ENCODE measurements around the gene WWOX.

WWOX gene

GRCh38 chr16:78984887-78985464, 885.5 kb downstream of the WWOX start:
- no peak for DNase-seq

GRCh38 chr16:78985716-78986605, 886.5 kb downstream of the WWOX start:
- DNase-seq: no peak

DNA sequence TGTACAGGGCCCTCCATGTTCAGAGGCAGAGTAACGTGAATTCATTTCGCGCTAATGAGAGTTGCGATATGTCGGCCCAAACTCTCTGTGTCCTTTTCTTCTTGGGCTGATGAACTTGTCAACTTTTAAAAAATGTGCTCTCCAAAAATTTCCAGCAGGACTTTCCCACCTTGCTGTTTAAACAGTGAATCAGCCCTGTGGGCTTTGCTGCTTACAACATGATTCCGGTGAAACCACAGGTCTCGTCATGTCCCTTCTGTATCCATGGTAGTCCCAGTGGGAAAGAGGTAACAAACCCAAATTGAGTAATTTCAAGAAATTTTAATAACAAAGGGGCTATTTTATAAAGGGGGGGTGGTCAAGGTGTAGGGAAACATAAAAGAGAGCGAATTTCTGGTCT, 888.2 kb downstream of the WWOX start:
- no peak for DNase-seq

DNA sequence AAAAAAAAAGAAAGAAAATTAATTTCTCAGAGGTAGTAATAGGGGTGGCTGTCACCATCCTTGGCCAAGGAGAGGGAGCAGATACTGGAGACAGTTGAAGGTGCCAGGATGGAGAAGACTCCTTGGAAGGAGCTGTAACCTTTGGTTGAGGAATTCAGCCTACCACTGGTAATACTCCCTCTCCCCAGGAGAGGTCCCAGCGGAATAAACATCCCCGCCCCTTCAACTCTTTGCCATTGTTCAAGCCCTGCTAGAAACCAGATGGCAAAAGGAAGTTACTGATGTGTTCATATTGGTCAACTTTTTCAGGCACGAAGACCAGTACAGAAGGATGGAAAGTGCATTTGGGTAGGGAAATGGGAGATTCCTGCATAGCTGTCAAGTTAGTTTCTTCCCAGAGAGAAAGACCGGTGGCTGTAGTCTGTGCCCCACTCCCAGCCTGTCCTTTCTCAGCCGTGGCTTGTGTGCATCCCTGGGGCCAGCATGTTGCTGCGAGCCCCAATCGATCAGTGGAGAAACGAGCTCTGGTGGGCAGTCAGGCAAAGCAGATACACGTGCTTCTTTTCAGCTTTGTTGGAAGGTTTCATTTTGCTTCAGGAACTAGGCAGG, 889.0 kb downstream of the WWOX start:
- no peak for DNase-seq

DNA sequence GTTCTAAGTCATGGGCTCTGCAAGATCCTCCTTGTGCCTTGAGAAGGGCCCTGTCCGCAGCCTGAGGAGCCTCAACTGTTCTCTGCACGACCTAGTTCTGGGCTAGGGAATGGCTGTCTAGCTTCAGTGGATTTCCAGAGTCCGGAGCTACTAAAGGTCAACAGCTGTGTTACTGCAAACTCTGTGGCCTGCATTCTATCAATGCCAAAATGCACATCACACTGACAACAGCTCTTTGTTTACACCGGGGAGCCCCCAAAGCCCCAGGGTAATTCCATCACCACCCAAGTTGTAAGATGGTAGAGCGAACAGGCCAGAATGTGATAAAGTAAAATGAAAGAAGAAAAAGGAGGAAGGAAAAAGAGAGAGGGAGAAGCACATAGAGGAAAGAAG, 890.9 kb downstream of the WWOX start:
- no peak for DNase-seq

DNA sequence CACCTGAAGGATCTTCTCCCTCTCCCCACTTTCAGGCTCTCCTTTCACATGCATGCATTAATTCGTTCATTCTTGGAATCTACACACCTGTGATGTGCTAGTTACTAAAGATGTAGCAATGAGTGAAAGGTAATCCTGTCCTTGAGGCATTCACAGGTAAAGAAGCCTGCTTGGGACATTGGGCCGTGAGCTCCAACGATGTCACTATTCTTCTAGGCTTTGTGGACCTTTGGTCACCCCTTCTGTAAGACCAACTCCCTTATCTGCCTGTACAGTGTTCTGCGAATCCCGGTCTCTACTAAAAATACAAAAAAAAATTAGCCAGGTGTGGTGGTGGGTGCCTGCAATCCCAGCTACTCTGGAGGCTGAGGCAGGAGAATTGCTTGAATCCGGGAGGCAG, 892.5 kb downstream of the WWOX start:
- DNase-seq: no peak

DNA sequence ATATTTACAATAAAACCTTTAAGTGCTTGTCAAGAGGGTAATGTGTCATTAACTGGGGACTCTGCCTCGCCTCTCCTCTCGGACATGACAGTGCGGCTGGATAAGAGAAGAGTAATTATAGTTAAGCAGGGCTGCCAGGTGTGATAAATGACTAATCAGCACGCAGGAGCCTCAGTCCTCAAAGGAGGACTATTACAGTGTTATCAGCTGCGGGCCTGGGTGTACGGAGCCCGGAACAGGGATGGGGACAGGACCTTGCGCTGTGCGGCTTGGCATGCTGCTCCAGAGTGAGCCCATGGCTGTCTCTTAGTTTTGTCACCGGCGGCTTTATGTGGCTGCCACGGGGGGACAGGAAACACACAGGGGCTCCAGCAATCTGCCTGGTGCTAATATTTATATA, 893.9 kb downstream of the WWOX start:
- no peak for DNase-seq

DNA sequence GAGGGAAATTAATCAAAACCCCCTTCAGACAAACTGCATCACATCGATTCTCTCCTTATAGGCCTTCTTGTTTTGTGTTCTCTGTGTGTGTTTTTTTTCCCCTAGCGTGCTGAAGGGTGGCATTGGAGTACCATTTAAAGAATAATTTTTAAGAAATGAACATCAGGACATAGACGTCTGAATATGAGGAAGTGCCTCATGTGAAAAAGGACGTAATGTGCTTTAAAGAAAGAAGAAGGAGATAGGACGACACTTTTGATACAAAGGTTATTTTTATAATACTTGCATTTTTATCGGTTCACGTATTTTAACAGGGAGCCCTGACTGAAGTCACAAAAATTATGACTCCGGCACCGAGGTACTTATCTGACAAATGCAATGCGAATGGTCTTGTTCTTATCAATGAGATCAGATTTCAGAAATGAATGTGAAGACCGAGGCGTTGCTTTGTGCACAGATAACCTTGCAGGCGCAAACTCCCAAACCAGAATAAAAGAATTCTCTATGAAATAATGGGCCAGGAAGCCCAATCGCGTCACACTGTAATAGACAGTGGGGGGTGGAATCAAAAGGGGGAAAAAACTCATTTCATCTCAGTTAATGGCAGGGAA, 894.8 kb downstream of the WWOX start:
- no peak for DNase-seq

DNA sequence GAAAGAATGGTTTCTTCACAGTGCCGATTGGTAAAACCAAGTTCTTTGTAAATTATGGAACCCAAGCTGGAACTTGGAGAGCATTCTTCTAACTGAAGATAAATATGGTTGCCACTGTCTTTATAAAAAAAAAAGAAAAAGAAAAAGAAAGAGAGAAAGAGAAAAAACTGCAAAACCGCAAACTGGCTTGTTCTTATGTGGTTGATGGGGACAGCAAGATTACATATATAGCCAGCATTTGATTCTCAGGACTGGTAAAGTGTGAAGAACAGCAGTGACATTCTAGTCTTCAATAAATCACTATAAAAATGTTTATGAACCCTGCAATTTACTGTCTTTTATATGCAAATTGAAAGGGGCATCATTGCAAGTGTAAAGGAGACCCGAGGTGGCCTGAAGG, 896.0 kb downstream of the WWOX start:
- DNase-seq: no peak

DNA sequence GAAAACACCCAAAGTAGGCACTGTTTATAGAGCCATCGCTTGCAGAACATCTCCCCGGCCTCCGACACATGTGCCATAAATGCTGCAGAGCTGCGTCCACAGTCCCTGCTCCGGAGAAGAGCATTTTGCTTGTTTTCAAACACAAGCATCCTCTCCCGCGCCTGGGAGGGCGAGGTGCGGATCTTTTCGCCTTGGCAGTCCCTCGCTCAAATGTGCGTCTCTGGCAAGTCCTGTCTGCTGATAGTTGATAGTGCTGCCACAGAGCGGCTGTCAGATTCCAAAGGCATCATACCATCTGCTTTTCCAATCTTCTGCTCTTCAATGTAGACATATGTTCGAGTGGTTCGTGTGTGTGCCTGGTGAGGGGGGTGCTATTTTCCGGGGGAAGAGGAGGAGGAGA, 897.3 kb downstream of the WWOX start:
- no peak for DNase-seq

DNA sequence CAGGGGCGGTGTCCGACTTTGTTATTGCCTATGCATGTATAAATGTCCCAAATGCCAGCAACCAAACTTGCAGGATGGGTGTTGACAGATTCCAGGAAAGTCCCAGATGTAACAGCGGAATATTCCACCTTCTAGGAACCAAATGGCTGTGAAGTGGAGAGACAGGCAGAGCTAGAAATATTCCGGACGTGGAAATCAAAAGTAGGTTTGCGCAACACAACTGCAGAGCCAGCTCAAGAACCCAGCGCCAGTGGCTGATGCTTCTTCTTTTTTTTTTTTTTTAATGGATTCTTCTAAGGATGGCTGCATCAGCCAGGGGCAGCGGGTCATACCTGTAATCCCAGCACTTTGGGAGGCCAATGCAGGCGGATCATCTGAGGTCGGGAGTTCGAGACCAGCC, 899.4 kb downstream of the WWOX start:
- no peak for DNase-seq

GRCh38 chr16:79001156-79001967, 901.9 kb downstream of the WWOX start:
- DNase-seq: no peak

- DNase-seq: no peak
Observed at GRCh38 chr16:79003026-79003609, 903.7 kb downstream of the WWOX start.

DNA sequence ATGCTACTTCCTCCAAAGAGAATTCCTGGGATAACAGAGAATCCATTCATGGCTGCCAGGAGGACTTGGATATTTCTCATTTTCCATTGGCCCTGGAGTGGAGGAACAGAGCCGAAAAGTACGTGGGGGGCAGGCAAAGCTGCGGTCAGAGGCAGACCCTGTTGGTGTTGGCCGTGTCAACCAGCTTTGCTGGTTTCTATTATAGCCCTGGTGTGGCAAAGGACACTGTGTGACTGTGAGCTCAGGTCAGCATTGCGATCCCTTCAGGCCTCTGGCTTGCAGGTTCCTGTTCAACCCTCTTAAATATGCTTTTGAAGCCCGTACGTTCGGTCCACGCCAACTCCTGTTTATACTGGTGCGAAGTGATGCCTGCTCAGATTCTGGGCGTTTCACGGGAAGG, 904.9 kb downstream of the WWOX start:
- DNase-seq: no peak

- DNase-seq: no peak
Observed at GRCh38 chr16:79005096-79005495, 905.6 kb downstream of the WWOX start.

DNA sequence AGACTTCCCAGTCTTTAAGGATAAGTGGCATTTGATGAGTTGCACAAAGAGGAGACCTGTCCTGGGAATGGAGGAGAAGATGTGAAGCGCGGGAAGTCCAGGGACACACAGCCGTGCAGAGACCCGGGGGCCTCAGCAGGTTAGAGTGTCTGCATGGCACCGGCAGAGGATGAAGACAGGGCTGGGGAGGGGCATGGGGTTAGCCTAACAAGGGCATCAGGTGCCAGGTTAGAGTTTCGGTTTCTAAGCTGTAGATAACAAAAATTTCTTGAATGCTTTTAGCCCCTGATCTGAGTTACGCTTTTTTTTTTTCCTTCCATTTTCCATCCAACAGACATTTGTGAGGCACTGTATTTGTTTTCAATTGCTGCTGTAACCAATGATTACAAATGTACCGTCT, 906.8 kb downstream of the WWOX start:
- no peak for DNase-seq

- no peak for DNase-seq
Observed at GRCh38 chr16:79006765-79007164, 907.3 kb downstream of the WWOX start.

DNA sequence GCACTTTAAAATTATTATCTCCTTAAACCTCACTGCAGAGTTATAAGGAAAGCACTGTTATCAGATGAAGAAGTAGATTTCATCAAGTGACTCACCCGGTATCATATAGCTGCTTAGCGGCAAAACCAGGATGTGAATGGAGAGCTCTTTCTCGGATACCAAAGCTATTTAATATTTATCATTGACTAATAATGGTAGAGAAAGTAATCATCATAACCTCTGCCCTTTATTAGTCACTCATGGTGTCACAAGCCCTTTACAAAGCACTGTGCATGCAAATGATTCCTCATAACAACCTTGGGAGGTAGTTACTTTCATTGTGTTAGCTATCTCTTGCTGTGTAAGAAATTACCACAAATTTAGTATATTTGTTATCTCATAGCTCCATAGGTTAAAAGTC, 908.2 kb downstream of the WWOX start:
- no peak for DNase-seq

GRCh38 chr16:79008036-79008868, 908.8 kb downstream of the WWOX start:
- DNase-seq: no peak

DNA sequence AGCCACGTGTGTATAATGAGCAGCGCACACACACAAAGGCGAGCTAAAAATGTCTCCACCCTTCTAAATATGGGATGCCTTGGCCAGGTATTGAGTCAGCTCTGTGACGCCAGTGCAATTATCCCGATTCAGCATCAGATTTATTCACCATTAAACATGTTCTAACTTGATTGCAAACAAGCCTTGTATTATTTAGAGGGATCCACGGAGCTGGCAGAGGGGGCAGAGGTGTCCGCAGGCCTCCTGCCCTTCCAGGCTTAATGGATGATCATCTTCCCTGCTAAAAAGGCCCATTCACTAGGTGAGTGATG, 909.4 kb downstream of the WWOX start:
- DNase-seq: no peak

DNA sequence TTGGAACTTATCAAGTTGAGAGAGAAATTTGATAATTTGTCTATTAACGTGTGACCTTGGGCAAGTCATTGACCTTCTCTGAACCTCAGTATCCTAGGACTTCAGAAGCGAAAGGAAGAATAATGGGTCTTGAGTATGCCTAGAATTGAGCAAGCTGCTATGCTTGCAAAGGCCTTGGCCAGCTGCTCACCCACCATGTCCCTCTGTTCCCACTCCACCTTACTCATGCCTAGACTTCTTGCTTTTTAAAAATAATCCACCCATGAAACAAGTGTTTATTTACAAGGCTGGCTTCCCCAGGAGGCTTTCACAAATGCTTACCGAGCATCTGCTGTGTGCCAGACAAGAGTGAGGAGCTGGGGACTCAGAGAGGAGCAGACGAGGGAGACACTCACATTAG, 910.4 kb downstream of the WWOX start:
- DNase-seq: no peak

DNA sequence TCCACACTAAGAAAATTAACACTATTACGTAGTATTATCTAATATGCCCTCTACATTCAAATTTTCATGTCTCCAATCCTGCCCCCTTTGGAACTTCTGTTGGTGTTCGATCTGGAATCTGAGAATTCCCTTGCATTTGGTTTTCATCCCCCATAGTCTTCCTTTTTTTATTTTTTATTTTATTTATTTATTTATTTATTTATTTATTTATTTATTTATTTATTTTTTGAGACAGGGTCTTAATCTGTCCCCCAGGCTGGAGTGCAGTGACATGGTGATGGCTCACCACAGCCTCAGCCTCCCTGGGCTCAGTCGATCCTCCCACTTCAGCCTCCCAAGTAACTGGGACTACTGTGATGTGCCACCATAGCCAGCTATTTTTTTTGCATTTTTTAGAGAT, 911.8 kb downstream of the WWOX start:
- DNase-seq: no peak
